Measurements from ENCODE around the gene NPEPPS. TPM values are rescaled to one million over a fixed set of nuclear protein-coding genes. Genes with fewer than 3 reads are reported as not detected.

Gene NPEPPS
- total and polyA plus RNA-seq, 8 donors: 109 to 223 (median 166) TPM

DNA sequence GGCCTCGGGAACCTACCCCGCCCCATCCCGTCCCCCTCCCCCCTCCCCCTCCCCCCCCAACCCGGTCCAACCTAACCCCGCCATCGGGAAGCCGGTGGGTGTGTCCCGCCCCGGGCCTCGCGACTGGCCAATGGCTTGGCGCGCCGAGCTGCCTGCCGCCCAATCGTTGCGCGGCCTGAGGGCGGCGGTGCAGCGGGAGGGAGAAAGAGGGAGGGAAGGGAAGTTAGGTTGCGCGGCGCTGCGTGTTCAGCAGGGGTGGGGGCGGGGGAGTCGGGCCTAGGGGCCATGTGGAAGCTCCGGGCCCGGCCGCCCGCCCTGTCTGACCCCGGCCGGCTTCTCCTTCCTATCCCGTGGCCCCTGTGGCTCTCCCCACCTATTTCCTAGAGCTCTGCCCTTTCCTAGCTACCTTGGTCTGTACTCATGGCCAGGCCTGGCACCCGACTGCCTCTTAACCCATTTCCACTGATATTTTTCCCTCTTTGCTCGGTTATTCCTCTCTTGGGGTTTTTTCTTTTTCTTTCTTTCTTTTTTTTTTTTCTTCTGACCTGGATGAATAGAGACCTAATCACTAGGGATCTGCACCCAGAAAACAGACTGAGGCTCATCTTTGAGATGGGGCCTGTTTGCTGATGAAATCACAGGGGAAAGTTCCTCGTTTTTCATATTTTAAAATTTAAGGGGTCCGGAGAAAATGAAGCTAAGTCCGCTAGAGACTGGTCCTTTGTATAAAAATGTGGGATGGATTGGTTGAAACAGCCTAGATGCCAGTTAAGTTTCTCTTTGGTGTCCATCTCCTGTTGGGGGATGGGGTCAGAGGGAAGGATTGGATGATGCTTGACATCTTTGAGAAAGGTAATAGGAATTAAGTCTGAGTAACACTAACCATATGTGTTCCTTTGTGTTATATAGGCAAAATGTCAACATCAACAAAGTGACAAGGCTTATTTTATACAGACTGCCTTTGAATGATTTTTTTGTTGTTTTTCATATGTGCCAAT is 119.9 kb downstream of the NPEPPS start:
- TF ChIP-seq, protein P1, sequence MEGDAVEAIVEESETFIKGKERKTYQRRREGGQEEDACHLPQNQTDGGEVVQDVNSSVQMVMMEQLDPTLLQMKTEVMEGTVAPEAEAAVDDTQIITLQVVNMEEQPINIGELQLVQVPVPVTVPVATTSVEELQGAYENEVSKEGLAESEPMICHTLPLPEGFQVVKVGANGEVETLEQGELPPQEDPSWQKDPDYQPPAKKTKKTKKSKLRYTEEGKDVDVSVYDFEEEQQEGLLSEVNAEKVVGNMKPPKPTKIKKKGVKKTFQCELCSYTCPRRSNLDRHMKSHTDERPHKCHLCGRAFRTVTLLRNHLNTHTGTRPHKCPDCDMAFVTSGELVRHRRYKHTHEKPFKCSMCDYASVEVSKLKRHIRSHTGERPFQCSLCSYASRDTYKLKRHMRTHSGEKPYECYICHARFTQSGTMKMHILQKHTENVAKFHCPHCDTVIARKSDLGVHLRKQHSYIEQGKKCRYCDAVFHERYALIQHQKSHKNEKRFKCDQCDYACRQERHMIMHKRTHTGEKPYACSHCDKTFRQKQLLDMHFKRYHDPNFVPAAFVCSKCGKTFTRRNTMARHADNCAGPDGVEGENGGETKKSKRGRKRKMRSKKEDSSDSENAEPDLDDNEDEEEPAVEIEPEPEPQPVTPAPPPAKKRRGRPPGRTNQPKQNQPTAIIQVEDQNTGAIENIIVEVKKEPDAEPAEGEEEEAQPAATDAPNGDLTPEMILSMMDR (IDR thresholded peaks at IDR 0.05): no peak

DNA sequence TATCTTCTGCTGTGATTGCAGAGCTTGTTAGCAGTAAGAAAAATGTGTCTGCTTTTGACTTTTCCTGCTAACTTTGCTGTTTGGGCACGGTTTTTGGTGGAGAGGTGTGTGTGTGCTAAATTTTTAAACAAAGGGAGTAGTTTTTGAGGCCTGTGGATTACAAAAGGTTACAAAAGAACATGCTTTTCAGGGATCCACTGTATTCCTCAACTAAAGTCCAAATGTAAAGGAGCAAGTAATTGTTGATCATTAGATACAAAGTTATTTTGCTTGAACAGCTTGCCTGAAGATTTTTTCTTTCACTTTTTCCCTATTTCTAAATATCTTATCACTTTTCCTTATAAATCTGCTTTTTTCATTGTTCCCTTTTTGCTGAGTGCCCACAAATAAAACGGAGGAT is 120.8 kb downstream of the NPEPPS start:
- H3K4me1 ChIP-seq: peaks cover 20 to 72% of the 10 kb centered on the region in 2 donors
- no peaks in the 10 kb centered on the region for H3K27me3 ChIP-seq
- no peak overlapping the region for H3K27ac ChIP-seq
- peak overlapping the region in 1 of 2 donors; percentile 93 for H3K4me3 ChIP-seq
- ATAC-seq: no peak
- H3K36me3 ChIP-seq: peaks cover 0 to 55% of the 10 kb centered on the region in 2 donors
- TF ChIP-seq, protein P1 (IDR thresholded peaks at IDR 0.05): no peak
- intact Hi-C loops (cut with DNase I): no loop called here
- H3K9me3 ChIP-seq: no peaks in the 10 kb centered on the region
- no peak for DNase-seq

More for the DNA sequence above, 119.9 kb downstream of the NPEPPS start:
- intact Hi-C loops (cut with DNase I): no loop called here
- ATAC-seq: peak; percentile 77
- peak overlapping the region; percentile 87 to 93 for H3K27ac ChIP-seq
- H3K4me1 ChIP-seq: peaks cover 20 to 81% of the 10 kb centered on the region in 2 donors
- peaks cover 0 to 46% of the 10 kb centered on the region in 2 donors for H3K36me3 ChIP-seq
- H3K4me3 ChIP-seq: peak overlapping the region; percentile 84 to 93
- DNase-seq: peak; percentile 78 to 98 (median 96)
- H3K27me3 ChIP-seq: no peaks in the 10 kb centered on the region
- H3K9me3 ChIP-seq: no peaks in the 10 kb centered on the region

DNA sequence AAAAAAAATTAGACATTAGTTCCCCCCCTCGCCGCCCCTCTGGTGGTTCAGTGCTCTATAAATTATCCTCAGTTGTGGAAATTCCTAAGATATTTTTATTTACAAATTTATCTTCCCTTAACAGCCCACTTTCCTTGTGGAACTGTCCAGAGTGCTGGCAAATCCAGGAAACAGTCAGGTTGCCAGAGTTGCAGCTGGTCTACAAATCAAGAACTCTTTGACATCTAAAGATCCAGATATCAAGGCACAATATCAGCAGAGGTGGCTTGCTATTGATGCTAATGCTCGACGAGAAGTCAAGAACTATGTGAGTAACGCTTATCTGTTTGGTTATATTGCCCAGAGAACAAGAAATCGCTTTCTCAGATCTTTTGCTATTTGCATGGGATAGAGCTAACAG is 121.7 kb downstream of the NPEPPS start:
- no peak overlapping the region for H3K4me3 ChIP-seq
- TF ChIP-seq, protein P1 (IDR thresholded peaks at IDR 0.05): no peak
- peaks cover 20 to 63% of the 10 kb centered on the region in 2 donors for H3K4me1 ChIP-seq
- H3K9me3 ChIP-seq: no peaks in the 10 kb centered on the region
- H3K27me3 ChIP-seq: no peaks in the 10 kb centered on the region
- intact Hi-C loops (cut with DNase I): no loop called here
- H3K36me3 ChIP-seq: peaks cover 0 to 64% of the 10 kb centered on the region in 2 donors
- DNase-seq: no peak
- no peak for ATAC-seq
- H3K27ac ChIP-seq: no peak overlapping the region

DNA sequence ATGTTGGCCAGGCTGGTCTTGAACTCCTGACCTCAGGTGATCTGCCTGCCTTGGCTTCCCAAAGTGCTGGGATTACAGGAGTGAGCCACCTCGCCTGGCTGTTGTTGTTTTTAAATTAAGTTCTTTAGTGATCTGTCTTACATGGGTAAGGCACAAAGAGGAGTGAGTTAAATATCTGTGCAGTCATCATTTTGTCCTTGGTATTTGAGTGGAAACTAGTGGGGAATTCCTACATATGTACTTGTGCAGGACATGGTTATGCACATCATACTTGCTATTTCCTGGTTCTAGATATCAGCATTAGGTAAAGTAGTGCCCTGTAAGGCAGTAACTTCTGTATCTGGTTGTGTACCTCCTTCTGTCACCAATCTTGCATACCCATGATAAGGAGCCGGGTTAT is 122.5 kb downstream of the NPEPPS start:
- Histone ChIP-seq H3K36me3 (peaks cover 0 to 73% of the 10 kb centered on the region in 2 donors), H3K27me3 (no peaks in the 10 kb centered on the region), H3K27ac (no peak overlapping the region), H3K9me3 (no peaks in the 10 kb centered on the region), H3K4me1 (peaks cover 19 to 54% of the 10 kb centered on the region in 2 donors), H3K4me3 (no peak overlapping the region)
- ATAC-seq: no peak
- intact Hi-C loops (cut with DNase I): no loop called here
- no peak for DNase-seq
- TF ChIP-seq, protein P1 (IDR thresholded peaks at IDR 0.05): no peak

DNA sequence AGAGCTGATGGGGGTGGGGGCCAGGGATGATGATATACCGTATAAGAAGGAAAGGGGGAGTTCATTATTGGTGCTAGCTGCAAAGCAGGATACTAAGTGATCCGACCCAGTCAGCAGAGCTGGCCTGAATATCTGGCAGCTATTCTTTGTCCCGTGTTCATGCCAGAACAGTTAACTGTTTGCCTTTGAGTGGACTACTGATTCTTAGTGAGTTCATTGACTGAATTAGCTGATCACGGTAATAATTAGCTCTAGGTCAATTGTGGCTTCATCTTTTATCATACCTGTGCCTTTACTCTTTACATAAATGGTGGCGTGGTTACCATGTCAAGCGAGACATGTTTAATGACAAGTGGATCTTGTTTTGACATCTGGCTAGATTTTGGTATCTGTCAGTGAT is 124.1 kb downstream of the NPEPPS start:
- Histone ChIP-seq H3K36me3 (peaks cover 0 to 86% of the 10 kb centered on the region in 2 donors), H3K4me3 (no peak overlapping the region), H3K27me3 (no peaks in the 10 kb centered on the region), H3K9me3 (no peaks in the 10 kb centered on the region), H3K4me1 (peaks cover 16 to 62% of the 10 kb centered on the region in 2 donors), H3K27ac (no peak overlapping the region)
- no peak for DNase-seq
- intact Hi-C loops (cut with DNase I): no loop called here
- TF ChIP-seq, protein P1 (IDR thresholded peaks at IDR 0.05): no peak
- ATAC-seq: no peak

Measured in left lung (tissue), 10 donors.